GM19193 (cell line): ENCODE results near the gene ZFP36L1.

ENCODE experiments used
- POLR2A ChIP-seq: IDR thresholded peaks from 4 replicates; pipeline ENCODE4 v1.6.1; 2011; ENCODE audit not compliant: insufficient read depth, insufficient read length; ENCODE audit errors: extremely low read depth

The ZFP36L1 gene

DNA sequence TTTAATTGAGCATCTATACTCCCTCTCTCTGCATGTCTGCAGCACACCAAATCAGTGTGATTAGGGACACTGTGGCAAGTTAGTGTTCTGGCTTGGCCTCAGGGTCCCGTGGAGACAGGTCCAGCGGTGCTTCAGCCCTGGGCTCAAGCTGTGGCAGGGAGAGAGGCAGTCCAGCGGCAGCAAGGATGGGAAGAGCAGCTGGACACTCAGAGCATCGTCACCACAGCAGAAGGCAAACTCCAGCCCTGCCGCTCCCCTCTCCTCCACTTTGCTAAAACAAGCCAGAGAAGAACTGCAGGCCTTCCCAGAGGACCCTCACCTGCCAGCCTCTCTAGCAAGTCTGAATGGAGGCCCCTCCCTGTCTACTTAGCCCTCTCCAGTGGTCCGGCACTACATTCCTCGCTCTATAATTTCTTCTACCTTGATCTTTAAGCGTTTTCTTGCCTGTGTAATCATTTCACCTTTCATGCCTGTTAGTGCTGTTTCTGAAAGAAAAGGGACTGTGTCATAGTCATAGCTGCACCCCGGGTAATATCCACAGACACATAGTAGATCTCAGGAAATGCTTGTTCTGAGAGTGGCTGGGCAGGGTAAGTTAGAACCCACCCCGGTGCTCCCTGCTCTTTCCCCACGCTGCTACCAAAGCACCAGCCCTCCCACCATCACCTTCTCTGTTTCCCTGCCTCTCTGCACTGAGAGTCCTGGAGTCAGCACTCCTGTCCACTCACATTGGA lies 22.1 kb downstream of the ZFP36L1 start:
- no peak for TF ChIP-seq POLR2A

DNA sequence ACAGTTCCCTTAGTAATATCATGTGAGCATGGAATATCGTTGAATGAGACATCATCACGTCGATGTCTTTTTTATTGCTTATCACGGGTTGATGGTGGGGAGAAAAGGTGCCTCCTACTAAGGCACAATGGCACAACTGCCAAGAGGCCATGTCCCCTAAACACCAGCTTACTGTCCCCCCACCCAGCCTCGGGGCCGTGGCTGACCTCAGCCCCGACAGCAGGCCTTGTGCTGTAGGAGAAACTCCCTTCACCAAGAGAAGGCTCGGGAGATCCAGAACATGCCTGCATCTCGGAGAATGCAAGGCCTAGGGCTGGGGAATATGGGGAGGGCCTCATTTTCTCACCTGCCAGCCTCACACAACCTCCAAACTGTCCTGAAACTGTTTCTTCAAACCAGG lies 22.8 kb downstream of the ZFP36L1 start:
- TF ChIP-seq POLR2A = no peak

DNA sequence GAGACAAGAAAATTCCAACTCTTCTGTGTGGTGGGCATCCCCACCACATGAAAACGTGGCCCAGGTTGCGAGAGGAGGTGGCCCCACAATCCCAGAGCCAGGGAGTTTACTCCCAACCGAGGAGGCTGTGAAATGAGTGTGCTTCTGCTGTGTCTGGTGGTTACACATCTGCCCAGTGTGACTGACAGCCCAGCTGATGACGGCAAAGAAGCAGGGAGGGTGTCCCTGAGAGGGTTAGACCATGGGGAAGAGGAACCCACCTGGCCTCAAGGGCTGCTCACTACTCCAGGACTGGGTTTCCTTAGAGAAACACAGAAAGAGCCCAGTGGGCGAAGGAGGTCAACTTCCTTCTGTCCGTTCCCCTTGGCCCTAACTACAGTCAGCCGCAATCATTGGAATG lies 24.6 kb downstream of the ZFP36L1 start:
- TF ChIP-seq POLR2A = no peak

DNA sequence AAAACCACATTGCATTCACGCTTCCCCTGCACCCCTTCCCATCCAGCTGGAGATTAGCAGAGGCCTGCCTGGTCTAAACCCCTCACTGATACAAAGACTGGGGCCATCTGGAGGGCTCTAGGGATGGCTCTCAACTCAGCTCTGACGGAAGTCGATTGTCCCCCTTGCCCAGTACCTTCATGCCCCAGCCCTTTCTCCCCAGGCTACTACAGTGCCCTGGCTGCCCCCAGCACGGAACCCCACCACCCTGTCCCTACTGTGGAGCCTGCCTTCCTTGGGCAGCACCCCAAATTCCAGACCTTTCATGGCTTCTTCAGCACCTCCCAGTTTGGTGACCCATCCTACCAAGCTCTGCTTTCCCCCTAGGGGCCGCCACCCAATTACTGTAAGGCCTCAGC lies 25.6 kb downstream of the ZFP36L1 start:
- TF ChIP-seq POLR2A = no peak

DNA sequence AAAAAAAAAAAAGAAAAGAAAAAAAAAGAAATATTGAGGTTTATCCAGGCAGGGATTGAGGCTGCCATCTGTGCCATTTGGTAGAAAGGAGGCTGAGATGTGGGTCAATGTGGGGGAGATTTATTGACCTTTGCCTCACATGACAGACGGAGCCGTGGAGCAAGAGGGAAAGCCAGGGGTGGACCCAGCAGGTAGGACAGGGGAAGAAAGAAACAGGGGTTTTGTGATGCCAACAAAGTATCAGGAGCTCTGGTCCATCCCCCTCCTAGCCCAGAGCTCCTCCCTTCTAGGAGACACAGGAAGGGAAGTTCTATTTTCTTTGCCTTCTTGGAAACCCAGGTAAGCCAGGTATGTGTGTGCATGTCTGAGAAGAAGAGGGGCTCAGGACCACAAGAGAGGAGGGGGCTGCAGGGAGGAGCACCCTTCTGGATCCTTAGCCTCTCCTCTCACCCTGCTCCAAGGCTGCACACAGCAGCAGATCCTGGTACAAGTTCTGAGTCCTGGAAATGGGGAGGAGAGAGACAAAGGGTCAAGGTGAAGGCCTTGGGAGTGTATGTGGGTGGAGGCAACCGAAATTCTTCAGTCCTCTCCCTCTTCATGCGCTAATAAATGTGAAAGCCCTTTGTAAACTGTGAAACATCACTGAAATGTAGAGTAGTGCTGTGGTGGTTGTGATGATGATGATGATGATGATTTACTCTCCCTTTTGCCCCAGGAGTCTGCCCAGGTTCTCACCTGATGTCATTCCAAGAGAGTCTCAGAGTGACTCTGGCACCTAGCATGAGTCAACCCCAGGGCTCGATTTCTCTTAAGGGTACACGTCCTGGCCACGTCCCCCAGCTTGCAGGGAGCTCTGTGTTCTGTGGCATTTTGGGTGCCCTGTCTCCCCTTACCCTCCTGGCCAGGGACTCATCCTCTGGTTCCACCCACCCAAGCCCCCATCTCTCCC lies 26.3 kb downstream of the ZFP36L1 start:
- no peak for TF ChIP-seq POLR2A

DNA sequence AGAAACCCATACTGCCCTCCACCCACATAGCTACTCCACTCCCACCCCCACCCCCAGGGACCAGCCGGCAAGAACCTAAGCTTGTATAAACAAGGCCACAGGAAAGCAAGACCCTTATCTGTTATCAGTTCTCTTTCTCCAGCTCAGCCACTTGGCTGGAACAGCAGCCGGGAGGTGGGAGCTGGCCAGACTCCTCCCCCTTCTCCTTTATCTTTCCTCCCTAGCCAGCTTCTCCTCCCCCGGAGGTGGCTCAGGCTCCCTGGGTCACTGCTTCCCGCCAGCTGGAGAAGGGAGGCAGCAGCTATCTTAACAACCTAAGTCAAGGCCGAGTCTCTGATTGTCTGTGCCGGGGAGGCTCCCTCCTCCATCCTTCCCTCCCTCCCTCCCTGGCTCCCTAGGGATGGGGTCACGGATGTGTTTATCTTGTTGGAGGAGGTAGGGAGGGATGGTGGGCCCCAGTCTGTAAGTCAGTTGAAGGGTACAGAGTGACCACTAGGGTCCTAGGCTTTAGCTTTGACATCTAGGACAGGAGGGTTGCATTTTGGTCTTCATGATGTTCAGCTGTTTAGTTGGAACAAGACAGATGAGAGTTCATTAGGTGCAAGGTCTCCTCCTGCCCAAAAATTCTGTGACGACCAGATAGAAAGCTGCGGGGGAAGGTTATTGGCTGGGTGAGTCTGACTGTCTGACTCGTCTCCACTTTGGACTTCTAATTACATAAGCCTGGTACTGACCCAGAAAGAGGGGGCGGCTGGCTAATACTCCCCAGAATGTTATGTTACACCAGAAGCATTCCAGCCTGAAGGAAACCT lies 29.7 kb downstream of the ZFP36L1 start:
- no peak for TF ChIP-seq POLR2A

DNA sequence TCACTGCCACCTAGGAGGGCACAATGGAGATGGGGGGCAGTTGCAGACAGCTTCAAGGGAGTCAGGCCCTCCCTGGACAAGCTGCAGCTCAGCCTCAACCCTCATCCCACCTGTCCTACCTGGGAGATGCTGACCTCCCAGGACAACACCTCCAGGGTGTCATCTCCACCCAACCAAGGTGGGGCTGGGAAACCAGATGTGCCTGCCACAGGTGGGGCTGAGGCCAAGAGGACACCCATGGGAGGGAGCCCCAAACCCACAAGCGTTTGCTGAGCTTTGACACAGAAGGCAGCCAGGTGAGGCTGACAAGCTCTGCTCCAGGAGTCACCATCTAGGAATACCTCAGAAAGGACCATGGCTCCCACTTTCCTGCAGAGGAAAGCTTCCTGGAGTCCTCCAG lies 31.5 kb downstream of the ZFP36L1 start:
- TF ChIP-seq POLR2A = no peak

DNA sequence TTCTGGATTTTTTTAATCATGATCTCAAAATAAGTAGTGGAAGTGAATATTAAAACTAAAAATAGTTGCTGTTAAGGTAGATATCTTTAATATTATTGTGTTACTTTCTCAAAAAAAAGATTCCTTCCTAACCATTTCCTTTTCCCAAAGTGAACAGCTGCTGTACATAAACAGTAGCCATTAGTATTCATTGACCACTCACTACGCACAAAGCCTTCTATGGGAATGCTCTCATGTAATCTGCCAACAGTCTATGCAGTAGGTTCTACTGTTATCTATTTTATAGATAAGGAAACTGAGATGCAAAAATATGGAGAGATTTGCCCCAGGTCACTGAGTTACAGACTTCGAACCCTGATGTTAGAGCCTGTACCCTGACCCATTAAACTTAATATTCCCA lies 32.1 kb downstream of the ZFP36L1 start:
- TF ChIP-seq POLR2A = no peak

DNA sequence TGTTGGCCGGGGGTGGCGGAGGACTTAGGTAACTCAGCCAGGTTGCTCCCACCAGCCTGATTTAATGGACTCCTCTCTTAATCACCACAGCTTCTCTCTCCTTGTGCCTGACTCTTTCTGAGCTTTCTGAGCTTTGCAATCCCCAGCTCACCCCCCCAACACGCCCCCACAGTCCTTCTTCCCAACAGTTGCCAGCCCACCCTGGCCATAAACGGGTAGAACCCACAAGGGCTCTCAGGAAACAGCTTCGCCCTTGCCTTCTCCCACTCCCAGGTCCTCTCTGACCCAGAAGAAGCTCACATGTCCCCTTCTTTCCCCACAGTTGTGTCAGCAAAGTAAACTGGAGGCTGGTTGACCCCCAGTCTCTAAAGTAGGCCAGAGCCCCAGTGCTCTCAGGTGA lies 32.9 kb downstream of the ZFP36L1 start:
- no peak for TF ChIP-seq POLR2A

DNA sequence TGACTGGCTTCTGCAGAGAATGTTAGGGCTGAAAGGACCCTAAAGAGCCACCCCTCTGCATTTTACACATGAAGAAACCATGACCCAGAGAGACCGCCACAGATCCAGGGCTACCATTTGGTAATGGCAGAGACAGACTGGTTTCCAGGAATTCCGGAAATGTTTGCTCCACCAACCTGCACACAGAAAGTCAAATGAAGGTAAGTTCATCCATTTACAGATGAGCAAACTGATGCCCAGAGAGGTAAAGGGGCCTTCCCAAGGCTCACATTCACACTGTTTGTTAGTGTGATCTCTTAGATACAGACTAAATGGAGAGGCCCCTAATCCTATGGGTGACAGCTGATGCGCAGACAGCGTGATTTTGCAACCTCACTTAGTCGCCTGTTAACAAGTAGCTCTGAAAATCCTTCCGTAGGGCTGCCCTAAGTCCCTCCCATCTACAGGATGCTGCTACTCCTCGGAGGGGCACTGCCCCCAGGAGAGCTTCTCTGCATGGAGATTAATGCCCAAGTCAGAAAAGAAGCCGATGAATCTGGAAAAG lies 33.8 kb downstream of the ZFP36L1 start:
- TF ChIP-seq POLR2A = no peak

DNA sequence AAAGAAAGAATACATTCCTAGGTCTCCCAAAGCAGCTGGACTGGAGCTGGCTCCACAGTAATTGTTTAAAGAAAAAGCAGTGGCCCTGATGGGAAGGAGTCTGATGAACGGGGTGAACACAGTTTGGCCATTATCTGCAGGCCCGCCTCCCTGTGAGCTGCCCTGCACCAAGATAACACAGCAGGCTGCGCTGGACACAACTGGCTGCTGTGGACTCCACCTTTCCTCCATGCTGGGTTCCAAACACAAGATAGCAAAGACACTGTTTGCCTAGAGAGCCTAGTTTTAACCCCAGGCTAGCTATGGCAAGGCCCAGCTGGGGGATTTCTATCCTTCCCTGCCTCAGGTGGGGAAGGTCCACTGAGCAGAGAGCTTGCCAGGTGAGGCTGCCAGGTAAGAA lies 34.6 kb downstream of the ZFP36L1 start:
- TF ChIP-seq POLR2A = no peak

DNA sequence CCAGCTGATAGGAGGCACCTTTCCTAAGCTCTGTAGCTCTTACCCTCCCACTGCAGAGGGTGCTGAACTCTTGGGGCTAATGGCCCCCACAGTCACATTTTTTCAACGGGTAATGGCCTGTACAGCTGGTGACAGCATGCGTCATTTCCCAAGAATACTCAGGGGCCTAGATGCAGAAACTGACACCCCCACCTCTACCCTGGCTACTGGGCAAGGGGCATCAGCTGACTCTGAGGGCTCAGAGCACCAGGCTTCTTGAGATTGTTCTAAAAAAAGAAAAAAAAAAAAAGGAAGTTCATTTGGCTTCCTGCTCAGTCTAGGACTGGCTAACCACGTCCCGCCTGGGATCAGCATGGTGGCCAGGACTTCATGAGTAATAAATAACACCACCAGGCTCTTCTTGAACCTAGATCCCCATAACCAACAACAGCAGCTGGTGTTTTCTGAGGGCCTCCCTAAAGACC lies 35.2 kb downstream of the ZFP36L1 start:
- TF ChIP-seq POLR2A = no peak

DNA sequence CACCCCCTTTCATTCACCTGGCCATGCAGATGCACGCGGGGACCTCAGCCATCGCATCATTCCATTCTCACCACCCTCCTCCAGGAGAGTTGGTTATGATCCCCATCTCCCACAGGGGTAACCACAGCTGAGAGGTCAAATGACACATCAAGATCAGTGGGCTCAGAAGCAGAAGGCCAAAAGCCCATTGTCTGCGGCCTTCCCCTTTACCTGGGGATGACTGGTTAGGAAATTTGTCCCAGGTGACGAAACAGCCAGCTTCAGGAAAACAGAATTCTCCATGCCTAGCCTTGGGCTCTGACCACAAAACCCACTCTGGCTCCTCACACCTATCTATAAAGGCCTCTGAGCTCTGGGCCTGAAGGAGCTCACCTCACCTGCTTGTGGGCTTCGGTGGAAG lies 36.1 kb downstream of the ZFP36L1 start:
- no peak for TF ChIP-seq POLR2A

DNA sequence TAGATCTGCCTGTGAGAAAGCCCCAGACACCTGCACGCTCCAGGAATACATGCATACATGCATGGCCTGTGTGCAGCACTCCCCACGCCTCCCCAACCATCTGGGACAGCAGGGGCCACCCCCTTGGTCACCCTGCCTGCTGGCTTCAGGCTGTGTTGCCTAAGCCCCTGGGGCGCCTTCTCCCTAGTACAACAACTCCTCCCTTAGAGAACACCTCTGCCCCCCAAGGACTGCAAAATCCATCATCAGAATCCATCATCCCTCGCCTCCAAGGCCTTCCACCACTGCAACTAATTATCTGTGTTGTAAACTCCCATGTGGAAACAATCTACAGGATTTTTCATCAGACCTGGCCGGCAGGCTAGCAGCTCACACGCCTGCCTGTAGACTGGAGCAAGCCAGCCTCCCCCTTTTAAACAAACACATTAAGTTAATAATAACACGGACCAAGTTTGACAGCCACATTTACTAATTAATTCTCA lies 36.8 kb downstream of the ZFP36L1 start:
- TF ChIP-seq POLR2A = no peak

DNA sequence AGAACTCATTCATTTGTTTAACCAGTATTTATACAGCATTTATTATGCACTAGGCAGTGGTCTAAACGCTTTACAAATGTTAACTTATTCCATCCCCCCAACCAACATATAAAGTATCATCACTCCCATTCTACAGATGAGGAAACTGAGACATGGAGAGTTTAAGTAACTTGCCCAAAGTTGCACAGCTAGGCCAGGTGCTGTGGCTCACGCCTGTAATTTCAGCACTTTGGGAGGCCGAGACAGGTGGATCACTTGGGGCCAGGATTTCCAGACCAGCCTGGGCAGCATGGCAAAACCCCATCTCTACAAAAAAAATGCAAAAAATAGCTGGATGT lies 37.9 kb downstream of the ZFP36L1 start:
- TF ChIP-seq POLR2A = no peak
